HG03108 (cell line): ENCODE results near the gene TSGA10IP.
"Not testable (repeated sequence)": the region's sequence is repeated elsewhere in the genome, so short reads cannot be mapped to it uniquely, and the experiment has no call there.

Experiments
- ATAC-seq: cut with Tn5 transposase; IDR thresholded peaks from one replicate; pipeline ENCODE4 v1.9.1; 2021; ENCODE audit warnings: moderate library complexity; ENCODE audit not compliant: unreplicated experiment

TSGA10IP gene

GRCh38 chr11:65945941-65946558, 770 bp downstream of the TSGA10IP start:
- ATAC-seq = no peak

GRCh38 chr11:65946655-65947054, 1.4 kb downstream of the TSGA10IP start:
- ATAC-seq = no peak

DNA sequence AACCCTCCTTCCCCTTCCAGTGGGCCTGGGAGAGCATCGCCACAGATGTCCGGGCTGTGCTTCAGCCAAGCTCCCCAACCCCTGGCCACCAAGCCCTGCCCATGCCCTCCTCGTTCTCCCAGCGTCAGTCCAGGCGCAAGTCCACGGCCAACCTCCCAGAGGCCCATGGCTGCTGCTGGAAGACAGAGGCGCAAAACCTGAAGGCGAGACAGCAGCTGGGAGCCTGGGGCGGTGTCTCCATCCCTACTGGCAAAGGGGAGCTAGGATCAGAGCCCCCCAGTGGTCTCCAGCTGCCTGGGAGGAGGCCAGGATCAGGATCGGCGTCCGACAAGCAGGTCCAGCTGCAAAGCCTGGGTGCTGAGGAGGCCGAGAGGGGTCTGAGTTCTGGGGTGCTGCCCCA, 1.9 kb downstream of the TSGA10IP start:
- no peak for ATAC-seq

DNA sequence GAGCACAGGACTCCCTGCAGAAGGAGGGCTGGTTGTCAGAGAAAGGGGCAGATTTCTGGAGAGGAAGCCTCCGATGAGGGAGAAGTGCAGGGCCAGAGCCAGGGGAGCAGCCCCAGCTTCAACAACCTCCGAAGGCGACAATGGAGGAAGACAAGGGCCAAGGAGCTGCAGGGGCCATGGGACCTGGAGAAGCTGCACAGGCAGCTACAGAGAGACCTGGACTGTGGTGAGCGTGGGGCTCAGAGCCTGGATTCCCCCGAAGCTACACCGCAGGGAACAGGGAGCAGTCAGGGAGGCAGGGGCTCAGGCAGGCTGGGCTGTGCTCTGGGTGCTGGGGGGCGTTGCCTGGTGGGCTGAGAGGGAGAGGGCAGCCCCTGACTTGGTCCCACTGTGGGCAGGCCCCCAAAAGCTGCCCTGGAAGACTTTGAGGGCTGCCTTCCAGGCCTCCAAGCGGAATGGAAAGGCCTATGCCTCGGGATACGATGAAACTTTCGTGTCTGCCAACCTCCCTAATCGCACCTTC, 2.4 kb downstream of the TSGA10IP start:
- no peak for ATAC-seq

GRCh38 chr11:65950711-65951110, 5.4 kb downstream of the TSGA10IP start:
- not testable (repeated sequence) for ATAC-seq

DNA sequence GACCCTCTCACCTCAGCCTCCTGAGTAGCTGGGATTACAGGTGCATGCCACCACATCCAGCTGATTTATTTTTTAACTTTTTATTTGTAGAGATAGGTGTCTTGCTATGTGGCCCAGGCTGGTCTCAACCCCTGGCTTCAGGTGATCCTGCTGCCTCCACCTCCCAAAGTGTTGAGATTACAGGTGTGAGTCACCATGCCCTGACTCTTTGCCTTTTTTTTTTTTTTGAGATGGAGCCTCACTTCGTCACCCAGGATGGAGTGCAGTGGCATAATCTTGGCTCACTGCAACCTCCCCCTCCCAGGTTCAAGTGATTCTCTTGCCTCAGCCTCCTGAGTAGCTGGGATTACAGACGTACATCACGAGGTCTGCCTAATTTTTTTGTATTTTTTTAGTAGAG, 6.4 kb downstream of the TSGA10IP start:
- not testable (repeated sequence) for ATAC-seq

GRCh38 chr11:65952052-65952521, 6.8 kb downstream of the TSGA10IP start:
- ATAC-seq = no peak

DNA sequence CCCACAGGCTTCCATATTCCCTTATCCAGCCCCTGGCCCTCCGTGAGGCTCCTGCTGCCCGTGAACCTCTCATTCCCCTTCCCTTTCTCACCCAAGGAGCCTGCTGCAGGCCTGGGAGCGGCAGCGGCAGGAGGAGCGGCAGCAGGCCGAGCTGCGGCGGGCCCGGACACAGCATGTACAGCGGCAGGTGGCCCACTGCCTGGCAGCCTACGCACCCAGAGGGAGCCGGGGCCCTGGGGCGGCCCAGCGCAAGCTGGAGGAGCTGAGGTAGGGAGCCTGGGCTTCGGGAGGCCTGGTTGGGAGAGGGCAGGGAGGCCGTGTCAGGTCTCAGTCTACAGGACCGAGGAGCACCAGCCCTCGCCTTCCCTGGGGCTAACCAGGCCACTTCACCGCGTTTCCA, 8.2 kb downstream of the TSGA10IP start:
- no peak for ATAC-seq

DNA sequence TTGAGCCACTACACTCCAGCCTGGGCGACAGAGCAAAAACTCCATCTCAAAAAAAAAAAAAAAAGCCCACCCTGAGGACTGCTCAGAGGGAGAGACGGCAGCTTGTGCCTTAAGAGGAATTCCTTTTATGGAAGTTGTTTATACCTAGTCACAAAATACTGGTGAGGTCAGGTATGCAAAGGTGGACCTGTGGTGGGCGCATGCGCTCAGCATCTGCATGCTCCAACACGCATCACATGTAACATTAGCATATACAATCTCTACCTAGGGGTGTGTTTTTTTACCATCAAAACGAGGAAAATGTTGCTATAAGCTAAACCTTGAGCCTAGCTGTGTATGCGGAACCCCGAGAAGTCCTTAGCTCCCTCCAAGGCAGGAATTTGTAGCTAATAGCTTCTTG, 9.5 kb downstream of the TSGA10IP start:
- no peak for ATAC-seq

DNA sequence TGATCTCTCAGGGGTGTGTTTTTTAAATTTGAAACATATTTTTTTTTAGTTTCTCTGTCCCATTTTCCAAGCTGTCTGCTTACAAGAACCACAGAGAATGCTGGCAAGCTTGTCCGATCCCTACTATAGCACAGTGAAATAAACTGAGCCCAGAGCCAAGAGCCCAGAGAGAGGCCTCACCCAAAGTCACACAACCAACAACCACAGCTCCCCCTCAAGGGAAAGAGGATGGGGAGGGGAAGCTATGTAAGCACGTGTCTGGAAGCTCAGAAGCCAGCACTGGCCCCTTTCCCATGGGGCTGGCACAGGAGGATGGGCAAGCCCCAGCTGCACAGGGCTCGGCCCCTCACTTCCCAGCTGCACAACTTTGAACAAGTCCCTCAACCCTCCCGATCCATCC, 13.0 kb downstream of the TSGA10IP start:
- no peak for ATAC-seq

DNA sequence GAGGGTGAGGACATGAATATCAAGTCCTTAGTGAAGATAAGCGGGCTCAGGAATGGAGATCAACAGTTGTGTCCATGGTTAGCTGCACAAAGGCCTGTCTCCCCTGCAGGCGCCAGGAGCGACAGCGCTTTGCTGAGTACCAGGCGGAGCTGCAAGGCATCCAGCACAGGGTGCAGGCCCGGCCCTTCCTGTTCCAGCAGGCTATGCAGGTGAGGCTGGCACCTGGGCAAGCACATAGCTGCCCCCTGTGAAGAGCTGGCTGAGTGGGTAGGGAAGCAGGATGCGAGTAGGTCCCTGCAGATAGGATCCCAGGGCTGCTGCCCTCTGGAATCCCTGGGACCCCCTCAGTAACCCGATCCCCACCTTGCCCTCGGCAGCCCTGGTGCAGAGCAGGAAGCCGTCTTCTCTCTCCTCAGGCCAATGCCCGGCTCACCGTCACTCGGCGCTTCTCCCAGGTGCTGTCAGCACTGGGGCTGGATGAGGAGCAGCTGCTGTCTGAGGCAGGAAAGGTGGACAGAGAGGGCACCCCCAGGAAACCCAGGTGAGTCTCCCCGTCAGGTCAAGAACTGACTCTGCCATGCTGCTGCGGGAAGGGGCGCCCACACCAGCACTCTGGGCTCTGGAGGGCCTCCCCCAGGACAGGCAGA, 13.6 kb downstream of the TSGA10IP start:
- ATAC-seq = no peak

DNA sequence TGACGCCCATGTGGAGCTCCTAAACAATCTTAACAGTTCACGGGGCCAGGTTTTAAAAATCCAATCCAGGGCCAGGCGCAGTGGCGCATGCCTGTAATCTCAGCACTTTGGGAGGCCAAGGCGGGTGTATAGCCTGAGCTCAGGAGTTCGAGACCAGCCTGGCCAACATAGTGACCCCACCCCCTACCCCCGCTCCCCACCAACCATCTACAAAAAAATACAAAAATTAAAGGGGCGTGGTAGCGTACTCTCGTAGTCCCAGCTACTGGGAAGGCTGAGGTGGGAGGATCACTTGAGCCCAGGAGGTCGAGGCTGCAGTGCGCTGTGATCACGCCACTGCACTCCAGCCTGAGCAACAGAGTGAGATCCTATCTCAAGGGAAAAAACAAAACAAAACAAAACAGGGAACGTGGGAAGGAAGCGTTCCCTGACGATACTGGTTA, 15.6 kb downstream of the TSGA10IP start:
- no peak for ATAC-seq

GRCh38 chr11:65961267-65962140, 16.2 kb downstream of the TSGA10IP start, which contains the start of gene SART1:
Gene SART1 (plus strand): TSS chr11:65961734. CDS start chr11:65961781, 47 bp downstream.
- ATAC-seq = peak; percentile 81

DNA sequence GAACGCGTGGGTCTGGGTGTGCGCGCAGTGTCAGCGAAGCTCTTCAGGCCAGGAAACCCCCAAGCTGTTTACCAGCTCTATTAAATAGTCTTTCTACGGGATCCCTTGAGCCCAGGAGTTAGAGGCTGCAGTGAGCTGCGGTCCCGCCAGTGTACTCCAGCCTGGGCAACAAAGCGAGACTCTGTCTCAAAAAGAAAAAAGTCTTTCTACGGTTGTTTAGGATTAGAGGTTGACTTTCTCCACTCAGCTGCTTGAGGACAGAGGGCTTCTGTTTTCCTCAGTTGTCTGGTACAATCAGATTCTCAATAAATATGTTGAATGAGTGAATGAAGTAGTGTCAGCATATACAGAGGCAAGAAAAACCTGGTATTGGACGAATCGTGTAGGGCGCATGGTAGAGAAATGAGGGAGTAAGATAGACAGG, 16.9 kb downstream of the TSGA10IP start:
- no peak for ATAC-seq

GRCh38 chr11:65964906-65965305, 19.6 kb downstream of the TSGA10IP start:
- no peak for ATAC-seq

DNA sequence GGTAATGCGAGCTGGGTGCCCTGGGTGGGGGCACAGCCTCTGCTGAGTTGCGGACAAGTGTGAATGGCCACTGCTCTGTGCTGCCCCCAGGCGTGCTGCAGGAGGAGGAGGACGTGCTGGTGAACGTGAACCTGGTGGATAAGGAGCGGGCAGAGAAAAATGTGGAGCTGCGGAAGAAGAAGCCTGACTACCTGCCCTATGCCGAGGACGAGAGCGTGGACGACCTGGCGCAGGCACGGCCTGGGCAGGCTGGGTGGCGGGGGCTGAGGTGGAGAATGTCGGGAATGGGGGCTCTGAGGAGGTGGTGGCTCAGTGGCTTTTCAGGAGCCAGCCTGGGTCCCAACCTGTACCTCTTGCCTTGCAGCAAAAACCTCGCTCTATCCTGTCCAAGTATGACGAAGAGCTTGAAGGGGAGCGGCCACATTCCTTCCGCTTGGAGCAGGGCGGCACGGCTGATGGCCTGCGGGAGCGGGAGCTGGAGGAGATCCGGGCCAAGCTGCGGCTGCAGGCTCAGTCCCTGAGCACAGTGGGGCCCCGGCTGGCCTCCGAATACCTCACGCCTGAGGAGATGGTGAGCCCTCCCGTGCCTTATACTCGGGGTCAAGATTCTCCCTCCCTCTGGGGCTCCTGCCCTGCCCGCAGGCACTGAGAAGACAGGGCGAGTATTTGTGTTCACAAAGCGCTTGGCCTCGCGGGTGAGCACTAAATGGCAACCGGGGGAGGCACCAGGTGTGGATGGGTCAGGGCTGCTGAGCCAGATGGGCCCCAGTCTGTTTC, 20.9 kb downstream of the TSGA10IP start:
- ATAC-seq = no peak

- ATAC-seq = no peak
Observed at GRCh38 chr11:65967329-65967934, 22.2 kb downstream of the TSGA10IP start.

- no peak for ATAC-seq
Observed at GRCh38 chr11:65968600-65969482, 23.6 kb downstream of the TSGA10IP start.

GRCh38 chr11:65972116-65972515, 26.8 kb downstream of the TSGA10IP start:
- ATAC-seq = no peak
